ENCODE data around the gene GARIN5B. TPM values are rescaled to one million over a fixed set of nuclear protein-coding genes. Genes with fewer than 3 reads are reported as not detected.
"Not testable (repeated sequence)": the region's sequence is repeated elsewhere in the genome, so short reads cannot be mapped to it uniquely, and the experiment has no call there.

Gene GARIN5B
- total RNA-seq, 1 donor from 2014 or later: not detected

GRCh38 chr19:55406826-55407549 is 43.9 kb upstream of the GARIN5B start:
- Mint-ChIP-seq H3K4me1 (ENCODE audit: low read depth) (peaks cover 29% of the 10 kb centered on the region), H3K27ac (ENCODE audit: unreplicated experiment) (peak overlapping the region; percentile 76), H3K4me3 (ENCODE audit: unreplicated experiment) (peak overlapping the region; percentile 86), H3K36me3 (ENCODE audit: low read depth) (peaks cover 32% of the 10 kb centered on the region), H3K9me3 (ENCODE audit: low read depth) (peaks cover 9% of the 10 kb centered on the region), H3K27me3 (ENCODE audit: low read depth) (no peaks in the 10 kb centered on the region)
- no peak for TF ChIP-seq CTCF (IDR thresholded peaks at IDR 0.05)
- DNase-seq (ENCODE audit: low spot score): no peak

- Mint-ChIP-seq H3K27me3 (ENCODE audit: low read depth) (no peaks in the 10 kb centered on the region), H3K36me3 (ENCODE audit: low read depth) (peaks cover 35% of the 10 kb centered on the region), H3K4me1 (ENCODE audit: low read depth) (peaks cover 29% of the 10 kb centered on the region), H3K27ac (ENCODE audit: unreplicated experiment) (peak overlapping the region; percentile 76), H3K4me3 (ENCODE audit: unreplicated experiment) (peak overlapping the region; percentile 86), H3K9me3 (ENCODE audit: low read depth) (peaks cover 9% of the 10 kb centered on the region)
- no peak for TF ChIP-seq CTCF (IDR thresholded peaks at IDR 0.05)
- no peak for DNase-seq (ENCODE audit: low spot score)
These were observed 43.2 kb upstream of the GARIN5B start for GRCh38 chr19:55406091-55406825.

- H3K36me3 Mint-ChIP-seq (ENCODE audit: low read depth): peaks cover 37% of the 10 kb centered on the region
- DNase-seq (ENCODE audit: low spot score): no peak
These were observed 42.6 kb upstream of the GARIN5B start for GRCh38 chr19:55405638-55406037.

GRCh38 chr19:55402509-55402908 is 39.4 kb upstream of the GARIN5B start:
- Mint-ChIP-seq H3K27me3 (ENCODE audit: low read depth) (no peaks in the 10 kb centered on the region), H3K27ac (ENCODE audit: unreplicated experiment) (no peak overlapping the region), H3K4me3 (ENCODE audit: unreplicated experiment) (no peak overlapping the region), H3K9me3 (ENCODE audit: low read depth) (no peaks in the 10 kb centered on the region), H3K36me3 (ENCODE audit: low read depth) (peaks cover 39% of the 10 kb centered on the region), H3K4me1 (ENCODE audit: low read depth) (peaks cover 25% of the 10 kb centered on the region)
- no peak for DNase-seq (ENCODE audit: low spot score)
- TF ChIP-seq CTCF (IDR thresholded peaks at IDR 0.05): no peak

More at GRCh38 chr19:55405638-55406037, 42.6 kb upstream of the GARIN5B start:
- Mint-ChIP-seq H3K9me3 (ENCODE audit: low read depth) (peaks cover 9% of the 10 kb centered on the region), H3K4me3 (ENCODE audit: unreplicated experiment) (peak overlapping the region; percentile 86), H3K27me3 (ENCODE audit: low read depth) (no peaks in the 10 kb centered on the region), H3K27ac (ENCODE audit: unreplicated experiment) (peak overlapping the region; percentile 75), H3K4me1 (ENCODE audit: low read depth) (peaks cover 29% of the 10 kb centered on the region)
- no peak for TF ChIP-seq CTCF (IDR thresholded peaks at IDR 0.05)

GRCh38 chr19:55401390-55401789 is 38.3 kb upstream of the GARIN5B start:
- not testable (repeated sequence) for H3K27ac Mint-ChIP-seq (ENCODE audit: unreplicated experiment); H3K27me3 Mint-ChIP-seq (ENCODE audit: low read depth); DNase-seq (ENCODE audit: low spot score); H3K4me3 Mint-ChIP-seq (ENCODE audit: unreplicated experiment); H3K9me3 Mint-ChIP-seq (ENCODE audit: low read depth)
- peaks cover 36% of the 10 kb centered on the region for H3K36me3 Mint-ChIP-seq (ENCODE audit: low read depth)
- H3K4me1 Mint-ChIP-seq (ENCODE audit: low read depth): peaks cover 18% of the 10 kb centered on the region

Measured in chondrocyte (in vitro differentiated cells).